Endometrial microvascular endothelial cells (primary cell): ENCODE results near the gene AHRR. TPM values are rescaled to one million over a fixed set of nuclear protein-coding genes. Genes with fewer than 3 reads are reported as not detected.
"Not testable (repeated sequence)": the region's sequence is repeated elsewhere in the genome, so short reads cannot be mapped to it uniquely, and the experiment has no call there.

Experiments used
- in situ Hi-C: cut with HindIII; loops from 2 replicates; pipeline ENCODE4 v1.10.0; 2017; ENCODE audit warnings: low sequenced_read_pairs, low pct_unique_long_range_greater_than_20kb; ENCODE audit errors: inconsistent ontology term
- total RNA-seq: library from RNA; depleted of rRNA; stranded (reverse); fragments of >200 nt; gene quantifications from one replicate; pipeline ENCODE4 v1.2.3, GENCODE V29; 2015; ENCODE audit errors: inconsistent ontology term

Gene AHRR
- total RNA-seq, 1 donor from 2014 or later: 9.8 TPM

GRCh38 chr5:399296-400281, 78.1 kb downstream of the AHRR start:
- in situ Hi-C loops: no loop called here

DNA sequence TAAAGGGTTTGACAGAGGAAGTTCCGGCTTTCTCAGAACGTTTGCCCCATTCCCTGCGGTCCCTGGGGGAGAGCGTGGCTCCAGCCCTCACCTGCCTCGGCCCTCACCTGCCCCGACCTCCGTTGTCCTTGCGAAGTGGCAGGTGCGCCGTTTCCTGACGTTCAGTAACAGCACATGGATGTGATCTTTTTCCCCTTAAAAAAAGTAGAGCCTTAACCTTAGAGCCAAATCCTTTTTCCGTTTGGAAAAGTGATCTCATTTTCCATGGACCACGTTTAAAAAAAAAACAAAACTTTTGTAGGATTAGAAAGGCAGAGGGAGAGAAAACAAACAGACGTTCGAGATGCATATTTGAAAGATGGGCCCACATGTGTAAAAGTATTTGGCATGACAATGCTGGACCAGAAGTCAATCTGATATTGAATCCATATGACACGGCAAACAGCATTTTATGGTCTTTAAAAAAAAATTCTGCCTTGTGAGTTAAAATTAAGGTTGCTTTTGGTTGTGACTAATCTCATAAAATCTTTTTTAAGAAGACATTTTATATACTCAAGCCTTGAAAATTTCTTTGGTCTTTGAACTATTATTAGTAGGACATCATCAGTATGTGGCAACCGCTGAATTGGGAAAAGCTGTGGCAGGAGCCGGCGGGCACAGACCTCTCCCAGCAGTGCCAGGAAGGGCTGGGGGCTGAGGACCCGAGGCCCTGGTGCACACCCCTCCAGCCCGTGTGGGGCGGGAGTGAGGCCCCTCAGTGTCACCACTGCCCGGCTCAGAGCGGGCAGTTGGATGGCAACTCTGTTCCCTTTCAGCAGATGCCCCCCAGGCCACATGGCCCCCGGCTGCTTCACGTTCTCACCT, 79.0 kb downstream of the AHRR start:
- in situ Hi-C loops: no loop called here

DNA sequence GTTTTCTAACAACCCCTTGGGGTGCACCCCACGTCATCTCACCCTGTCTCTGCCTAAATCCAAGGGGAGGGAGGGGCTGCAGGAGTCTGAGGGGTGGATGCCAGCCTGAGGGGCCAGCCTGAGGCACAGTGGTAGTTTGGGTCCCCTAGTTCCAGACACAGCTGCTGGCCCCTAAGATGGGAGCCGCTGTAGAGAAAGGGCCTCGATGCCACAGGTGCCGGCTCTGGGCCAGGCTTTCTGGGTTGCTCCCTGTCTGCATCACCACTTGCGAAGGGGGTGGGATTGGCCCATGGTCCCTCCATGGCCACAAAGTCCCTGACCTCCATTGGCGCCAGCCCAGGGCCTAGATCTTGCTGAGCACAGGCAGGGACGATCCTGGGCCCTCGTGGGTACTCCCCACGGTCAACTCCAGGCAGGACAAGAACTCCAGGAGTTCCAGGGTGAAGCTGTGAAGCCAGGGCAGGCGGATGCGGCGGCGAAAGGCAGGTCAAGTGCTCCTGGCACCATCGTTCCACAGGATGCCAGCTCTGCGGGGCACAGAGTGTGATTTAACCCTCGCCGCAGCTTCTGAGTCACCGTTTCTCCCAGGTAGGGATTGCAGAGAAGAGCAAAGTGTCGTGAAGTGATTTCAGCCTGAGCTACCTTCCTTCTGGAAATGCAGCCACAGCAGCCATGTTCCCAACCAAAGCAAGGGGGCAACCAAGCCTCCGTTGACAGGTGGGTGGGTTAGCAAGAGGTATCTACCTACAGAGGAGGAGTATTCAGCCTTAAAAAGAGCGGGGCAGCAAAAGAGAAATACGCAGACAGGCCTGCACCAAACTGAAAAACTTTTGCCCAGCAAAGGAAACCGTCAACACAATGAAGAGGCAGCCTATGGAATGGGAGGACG, 79.9 kb downstream of the AHRR start:
- in situ Hi-C loops: no loop called here

DNA sequence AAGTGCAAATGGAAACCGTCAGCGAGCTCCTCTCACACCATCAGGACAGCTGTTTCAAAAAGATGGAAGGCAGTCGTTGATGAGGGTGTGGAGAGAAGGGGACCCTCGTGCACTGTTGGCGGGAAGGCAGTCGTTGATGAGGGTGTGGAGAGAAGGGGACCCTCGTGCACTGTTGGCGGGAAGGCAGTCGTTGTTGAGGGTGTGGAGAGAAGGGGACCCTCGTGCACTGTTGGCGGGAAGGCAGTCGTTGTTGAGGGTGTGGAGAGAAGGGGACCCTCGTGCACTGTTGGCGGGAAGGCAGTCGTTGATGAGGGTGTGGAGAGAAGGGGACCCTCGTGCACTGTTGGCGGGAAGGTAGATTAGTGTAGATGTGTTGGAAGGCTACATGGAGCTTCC, 80.7 kb downstream of the AHRR start:
- in situ Hi-C loops: not testable (repeated sequence)

GRCh38 chr5:402615-403359, 81.3 kb downstream of the AHRR start:
- in situ Hi-C loops: no loop called here

GRCh38 chr5:403995-404394, 82.5 kb downstream of the AHRR start:
- in situ Hi-C loops: no loop called here

GRCh38 chr5:404666-405241, 83.2 kb downstream of the AHRR start:
- in situ Hi-C loops: no loop called here

DNA sequence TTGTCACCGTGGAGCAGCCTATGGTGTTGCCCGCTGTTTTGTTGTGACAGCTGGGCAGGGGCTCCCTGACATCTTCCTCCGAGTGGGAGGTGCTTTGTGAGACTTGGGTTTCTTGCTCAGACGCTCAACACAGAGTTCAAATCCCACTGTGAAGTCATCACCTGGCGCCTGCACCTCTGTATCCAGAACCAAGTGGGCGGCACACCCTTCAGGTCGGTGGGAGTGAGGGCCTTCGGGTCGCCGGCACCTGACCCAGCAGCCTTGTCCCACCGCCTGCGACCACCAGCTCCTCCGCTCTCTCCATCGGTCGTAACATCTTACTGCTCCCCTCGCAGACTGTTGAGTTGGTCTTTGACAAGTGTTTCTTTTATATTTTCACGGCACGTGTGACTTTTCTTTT, 83.9 kb downstream of the AHRR start:
- in situ Hi-C loops: no loop called here

DNA sequence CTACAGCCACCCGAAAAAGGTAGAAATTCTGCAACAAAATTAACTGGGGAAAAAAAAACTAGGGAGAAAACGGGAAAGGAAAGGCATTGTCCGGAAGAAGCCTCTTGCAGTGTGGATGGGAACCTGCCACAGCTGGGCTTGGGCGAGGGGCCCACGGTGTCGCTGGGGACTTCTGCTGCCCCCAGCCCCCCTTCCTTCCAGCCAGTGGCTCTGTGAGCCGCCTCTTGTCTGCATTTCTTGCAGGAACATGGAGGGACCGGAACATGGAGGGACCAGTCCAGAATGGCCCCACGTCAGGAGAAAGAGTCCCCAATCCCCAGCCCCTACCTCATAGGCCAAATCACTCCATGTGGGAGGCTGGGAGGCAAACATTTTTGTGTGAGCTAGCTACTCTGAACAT, 84.5 kb downstream of the AHRR start:
- in situ Hi-C loops: no loop called here

- in situ Hi-C loops: no loop called here
These were observed 85.5 kb downstream of the AHRR start for GRCh38 chr5:407051-407450.

- in situ Hi-C loops: no loop called here
These were observed 86.3 kb downstream of the AHRR start for GRCh38 chr5:407801-408268.

GRCh38 chr5:410911-411517, 89.5 kb downstream of the AHRR start:
- in situ Hi-C loops: no loop called here

GRCh38 chr5:411728-412127, 90.2 kb downstream of the AHRR start:
- in situ Hi-C loops: no loop called here

DNA sequence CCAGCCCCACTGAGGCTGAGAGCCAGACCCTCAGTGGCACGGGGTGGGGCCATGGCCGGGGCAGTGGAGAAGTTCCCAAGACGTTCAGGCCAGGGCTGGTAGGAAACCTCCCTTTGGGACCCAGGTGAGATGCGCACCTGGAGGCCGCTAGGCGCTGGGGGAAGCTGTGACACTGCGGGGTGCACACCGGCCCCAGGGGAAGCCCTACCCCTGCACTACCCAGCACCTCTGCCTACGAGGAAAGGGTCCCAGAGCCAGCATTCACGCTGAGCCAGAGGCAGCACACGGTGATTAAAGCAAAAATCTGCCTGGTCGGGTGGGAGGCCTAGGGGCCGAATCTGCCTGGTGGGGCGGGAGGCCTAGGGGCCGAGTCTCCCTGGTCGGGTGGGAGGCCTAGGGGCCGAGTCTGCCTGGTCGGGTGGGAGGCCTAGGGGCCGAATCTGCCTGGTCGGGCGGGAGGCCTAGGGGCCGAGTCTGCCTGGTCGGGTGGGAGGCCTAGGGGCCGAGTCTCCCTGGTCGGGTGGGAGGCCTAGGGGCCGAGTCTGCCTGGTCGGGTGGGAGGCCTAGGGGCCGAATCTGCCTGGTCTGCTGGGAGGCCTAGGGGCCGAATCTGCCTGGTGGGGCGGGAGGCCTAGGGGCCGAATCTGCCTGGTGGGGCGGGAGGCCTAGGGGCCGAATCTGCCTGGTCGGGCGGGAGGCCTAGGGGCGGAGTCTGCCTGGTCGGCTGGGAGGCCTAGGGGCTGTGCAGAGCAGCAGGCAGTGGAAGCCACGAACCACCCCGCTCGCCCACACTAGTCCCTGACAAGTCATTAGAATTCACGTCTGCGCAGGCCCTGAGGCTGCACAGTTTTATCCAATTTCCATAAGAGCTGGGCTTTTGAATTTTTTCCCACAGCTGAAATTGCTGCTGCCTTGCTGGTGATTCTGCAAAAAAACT, 93.7 kb downstream of the AHRR start:
- in situ Hi-C loops: not testable (repeated sequence)

- in situ Hi-C loops: no loop called here
These were observed 94.6 kb downstream of the AHRR start for GRCh38 chr5:415928-416635.

GRCh38 chr5:416636-416960, 95.1 kb downstream of the AHRR start:
- in situ Hi-C loops: no loop called here
